ENCODE measurements around the gene UPK3BL1.
"Not testable (repeated sequence)": the region's sequence is repeated elsewhere in the genome, so short reads cannot be mapped to it uniquely, and the experiment has no call there.

Gene UPK3BL1

DNA sequence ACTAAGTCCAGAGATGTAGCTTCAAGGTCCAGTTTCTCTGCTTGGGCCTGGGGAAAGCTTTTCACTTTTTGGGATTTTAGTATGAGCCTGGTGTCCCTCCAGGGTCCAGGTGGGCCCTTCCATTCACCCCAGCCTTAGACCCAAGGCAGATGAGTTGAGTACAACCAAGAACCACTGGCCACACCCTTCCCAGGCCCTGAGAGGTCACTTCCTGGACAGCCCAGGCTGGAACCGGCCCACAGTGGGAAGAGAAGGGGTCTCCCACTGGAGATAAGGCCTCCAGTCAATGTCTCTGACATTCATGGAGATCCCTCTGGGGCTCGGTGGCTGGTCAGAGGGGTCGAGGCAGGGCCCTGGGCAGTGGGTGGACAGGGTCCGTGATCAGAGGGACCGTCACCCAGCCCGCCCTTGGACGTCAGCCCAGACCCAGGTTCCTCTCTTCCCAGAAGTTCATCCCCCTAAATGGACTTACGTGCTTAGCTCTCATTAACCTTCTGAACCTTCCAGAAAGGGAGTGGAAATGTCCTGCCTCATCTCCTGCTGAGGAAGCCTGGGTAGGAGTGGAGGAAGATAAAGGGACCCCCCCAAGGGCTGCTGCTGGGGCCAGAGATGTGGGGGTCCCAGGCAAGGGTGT, 15.2 kb downstream of the UPK3BL1 start:
- not testable (repeated sequence) for DNase-seq

DNA sequence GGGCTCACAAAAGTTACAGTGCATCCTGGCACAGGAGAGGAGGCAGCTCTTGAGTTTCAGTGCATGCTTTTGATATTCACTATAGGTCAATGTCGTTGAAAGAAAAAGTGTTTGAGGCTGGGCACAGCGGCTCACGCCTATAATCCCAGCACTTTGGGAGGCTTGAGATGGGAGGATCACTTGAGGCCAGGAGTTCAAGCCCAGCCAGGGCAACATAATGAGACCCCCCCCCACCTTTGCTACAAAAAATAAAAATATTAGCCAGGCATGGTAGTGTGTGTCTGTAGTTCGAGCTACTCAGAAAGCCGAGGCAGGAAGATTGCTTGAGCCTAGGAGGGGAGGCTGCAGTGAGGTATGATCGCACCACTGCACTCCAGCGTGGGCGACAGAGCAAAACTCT, 24.5 kb downstream of the UPK3BL1 start:
- not testable (repeated sequence) for DNase-seq

- not testable (repeated sequence) for DNase-seq
These were observed 26.0 kb downstream of the UPK3BL1 start, which contains the start of gene RASA4 for GRCh38 chr7:102616507-102617125. Gene RASA4, minus strand, starts transcription at chr7:102616756. Its CDS starts 67 bp downstream, at chr7:102616689.

DNA sequence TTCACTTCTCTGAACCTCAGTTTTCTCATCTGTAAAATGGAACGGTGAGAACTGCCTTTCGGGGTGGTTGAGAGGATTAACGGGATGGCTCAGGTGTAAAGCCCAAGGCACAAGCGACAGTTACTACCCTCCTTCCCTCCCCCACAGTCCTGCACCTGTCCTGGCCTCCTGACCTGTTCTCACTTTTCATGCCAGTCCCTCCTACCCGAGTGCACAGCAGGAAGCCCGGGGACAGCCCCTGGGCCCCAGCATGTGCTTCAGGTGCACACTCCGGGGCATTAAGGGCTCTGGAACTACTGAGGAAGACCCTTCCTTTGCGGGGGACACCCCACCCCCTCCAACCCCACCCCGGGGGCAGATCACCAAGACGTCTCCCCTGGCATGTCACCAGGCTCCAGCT, 26.7 kb downstream of the UPK3BL1 start:
- not testable (repeated sequence) for DNase-seq

DNA sequence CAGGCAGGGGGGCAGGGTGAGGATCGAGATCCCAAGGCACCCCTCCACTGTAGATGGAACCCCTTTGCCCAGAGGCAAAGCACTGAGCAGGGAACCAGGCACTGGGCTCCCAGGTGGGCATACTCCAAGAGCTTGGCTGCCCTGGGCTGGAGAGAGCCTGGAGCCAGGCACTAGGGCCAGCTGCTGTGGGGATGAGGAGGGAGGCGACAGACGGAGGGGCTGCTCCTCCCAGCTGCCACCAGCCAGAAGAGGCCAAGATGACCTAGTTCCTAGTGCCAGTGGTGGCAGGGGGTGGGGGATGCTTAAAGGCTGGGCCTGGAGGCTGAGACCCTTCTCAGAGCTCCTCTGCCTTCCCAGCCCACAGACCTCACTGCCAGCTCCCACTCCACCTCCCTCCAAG, 27.7 kb downstream of the UPK3BL1 start:
- DNase-seq = not testable (repeated sequence)

- DNase-seq = not testable (repeated sequence)
These were observed 28.3 kb downstream of the UPK3BL1 start for GRCh38 chr7:102614346-102614697.

DNA sequence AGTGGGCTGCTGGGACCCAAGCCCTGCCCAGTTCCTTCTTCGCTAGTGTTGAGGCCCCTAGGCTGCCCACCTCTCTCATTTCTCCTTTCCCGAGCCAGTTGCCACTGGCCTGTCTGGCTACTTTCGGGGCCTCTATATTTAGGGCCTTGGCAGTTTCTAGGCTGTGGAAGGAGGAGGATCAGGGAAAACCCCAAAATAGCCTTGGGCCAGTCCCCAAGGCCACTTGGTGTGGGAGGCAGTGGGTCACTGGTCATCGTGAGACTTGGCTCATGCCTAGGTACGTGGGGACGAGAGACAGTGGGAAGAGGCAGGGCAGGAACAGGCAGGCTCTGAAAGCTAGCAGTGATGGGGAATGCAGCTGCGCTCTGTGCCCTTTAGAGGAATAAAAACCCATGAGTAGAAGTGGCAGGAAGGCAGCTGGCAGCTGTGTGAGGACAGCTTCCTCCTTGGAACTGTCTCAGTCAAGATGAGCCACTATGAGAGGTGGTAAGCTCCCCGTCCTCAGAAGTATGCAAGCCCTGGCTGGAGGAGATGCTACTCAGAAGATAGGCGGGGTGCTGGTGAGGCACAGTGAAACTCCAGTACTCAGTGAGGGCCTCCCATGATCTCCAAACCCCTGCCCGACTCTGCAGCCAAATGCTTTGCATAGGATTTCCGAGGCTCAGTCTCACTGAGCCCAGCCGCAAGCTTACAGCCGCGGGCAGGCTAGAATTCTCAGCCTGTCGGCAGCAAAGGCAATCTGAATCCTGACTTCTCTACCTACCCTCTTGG, 28.8 kb downstream of the UPK3BL1 start:
- DNase-seq = not testable (repeated sequence)

- DNase-seq = not testable (repeated sequence)
These were observed 30.8 kb downstream of the UPK3BL1 start for GRCh38 chr7:102611675-102612325.

- DNase-seq = not testable (repeated sequence)
These were observed 31.4 kb downstream of the UPK3BL1 start for GRCh38 chr7:102611013-102611674.

- DNase-seq = not testable (repeated sequence)
These were observed 32.1 kb downstream of the UPK3BL1 start for GRCh38 chr7:102610441-102610840.

GRCh38 chr7:102609734-102610133, 32.9 kb downstream of the UPK3BL1 start:
- not testable (repeated sequence) for DNase-seq

GRCh38 chr7:102606848-102607247, 35.7 kb downstream of the UPK3BL1 start:
- not testable (repeated sequence) for DNase-seq

GRCh38 chr7:102604431-102605145, 38.0 kb downstream of the UPK3BL1 start:
- DNase-seq = not testable (repeated sequence)

- DNase-seq = not testable (repeated sequence)
These were observed 40.3 kb downstream of the UPK3BL1 start for GRCh38 chr7:102602317-102602716.

- DNase-seq = not testable (repeated sequence)
These were observed 42.9 kb downstream of the UPK3BL1 start for GRCh38 chr7:102599699-102600098.

- DNase-seq = not testable (repeated sequence)
These were observed 46.6 kb downstream of the UPK3BL1 start for GRCh38 chr7:102596036-102596435.

- DNase-seq = not testable (repeated sequence)
These were observed 48.8 kb downstream of the UPK3BL1 start for GRCh38 chr7:102593637-102594334.

GRCh38 chr7:102592477-102593019, 50.0 kb downstream of the UPK3BL1 start:
- DNase-seq = not testable (repeated sequence)

GRCh38 chr7:102589857-102590256, 52.7 kb downstream of the UPK3BL1 start:
- not testable (repeated sequence) for DNase-seq

Measured in NCI-H1092 (cell line).